Motor neuron (in vitro differentiated cells): ENCODE data around the gene NR6A1. TPM values are rescaled to one million over a fixed set of nuclear protein-coding genes. Genes with fewer than 3 reads are reported as not detected.

Experiments
- ATAC-seq, 8 experiments: fragments of 200-7000 bp; cut with Tn5 transposase; replicated peaks in 6 of 8; 2 replicates each; pipeline ENCODE4 v1.8.0; 2021; ENCODE audit warnings: mild to moderate bottlenecking in 8 of 8, moderate library complexity in 8 of 8
- H3K27ac ChIP-seq, 2 donors: fragments of 250-450 bp; sonication (Bioruptor Pico); 2 replicates each; pipeline ENCODE4 v1.9.0; 2021; ENCODE audit warnings: antibody characterized with exemption in 2 of 2, mild to moderate bottlenecking in 2 of 2, moderate library complexity in 1 of 2
- H3K4me1 ChIP-seq, 2 donors: fragments of 250-450 bp; sonication (Bioruptor Pico); replicated peaks in 1 of 2; 2 replicates each; pipeline ENCODE4 v1.6.1; 2021; ENCODE audit warnings: antibody characterized with exemption in 2 of 2, mild to moderate bottlenecking in 2 of 2, moderate library complexity in 1 of 2
- H3K4me3 ChIP-seq, 5 donors: fragments of 250-450 bp; sonication (Bioruptor Pico); 2 replicates each; pipeline ENCODE4 v1.9.0; 2021; ENCODE audit warnings: antibody characterized with exemption in 5 of 5, mild to moderate bottlenecking in 5 of 5, moderate library complexity in 4 of 5
- WGBS, 10 experiments: fragments of 450-650 bp; shearing (Covaris generic); methylation state at CpG; one replicate each; pipeline ENCODE4 v1.0.0; 2022; 5-methylcytosine and 5-hydroxymethylcytosine counted together
- in situ Hi-C, 9 experiments: fragments of 400-800 bp; cut with MboI; loops; one replicate each; pipeline ENCODE4 v1.15.0; 2021; ENCODE audit warnings: low sequenced_read_pairs in 9 of 9, low pct_unique_long_range_greater_than_20kb in 2 of 9; ENCODE audit not compliant: unreplicated experiment in 9 of 9
- total RNA-seq, 8 experiments: library from RNA; unstranded; fragments of 300-600 nt; gene quantifications; 2 replicates each; pipeline versions ENCODE4 v1.2.3 to v1.2.4, GENCODE V29; 2022

The NR6A1 gene
- total RNA-seq, 8 experiments from 2014 or later = 0.46 to 29.0 (median 3.7) TPM

DNA sequence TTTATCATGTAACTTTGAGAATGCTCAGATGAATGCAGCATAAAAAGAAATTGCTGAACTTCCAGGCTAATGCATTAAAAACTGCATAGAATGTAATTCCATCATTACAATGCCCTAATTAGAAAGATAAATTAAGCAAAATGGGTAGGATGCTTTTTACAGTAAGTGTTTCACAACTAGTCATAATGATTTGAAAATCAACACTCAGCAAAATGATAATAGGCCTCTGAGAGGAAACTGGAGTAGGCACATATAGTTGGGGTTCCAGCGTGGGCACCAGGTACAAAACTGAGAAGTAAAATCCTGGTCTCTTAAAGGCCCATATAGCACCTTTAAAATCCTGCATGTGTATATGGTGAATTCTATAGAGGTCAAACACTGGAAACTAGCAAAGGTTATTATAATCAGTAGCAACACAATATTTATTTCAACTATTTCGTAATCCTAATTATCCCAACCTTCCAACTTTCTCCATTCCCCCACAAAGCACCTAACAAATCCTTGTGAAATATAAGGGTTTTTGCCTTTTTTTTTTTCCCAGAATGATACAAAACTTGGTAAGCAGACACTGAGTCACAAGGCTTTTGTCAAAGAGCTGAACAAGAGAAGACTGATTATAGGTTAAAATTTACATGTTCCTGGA lies 155.9 kb downstream of the NR6A1 start:
- Histone ChIP-seq H3K4me1 (peaks cover 6 to 7% of the 10 kb centered on the region in 2 donors), H3K27ac (no peak overlapping the region), H3K4me3 (no peak overlapping the region)
- WGBS, 10 experiments = 70 to 100% (median 95%) methylated on average over 1 to 2 of the region's 2 CpGs
- in situ Hi-C loops = loop anchor here in 4 of 9 experiments (5.0 to 25.0 kb wide), 4 partner anchors 60 to 150 kb away; no protein-coding TSS in a partner anchor
- ATAC-seq = no peak

DNA sequence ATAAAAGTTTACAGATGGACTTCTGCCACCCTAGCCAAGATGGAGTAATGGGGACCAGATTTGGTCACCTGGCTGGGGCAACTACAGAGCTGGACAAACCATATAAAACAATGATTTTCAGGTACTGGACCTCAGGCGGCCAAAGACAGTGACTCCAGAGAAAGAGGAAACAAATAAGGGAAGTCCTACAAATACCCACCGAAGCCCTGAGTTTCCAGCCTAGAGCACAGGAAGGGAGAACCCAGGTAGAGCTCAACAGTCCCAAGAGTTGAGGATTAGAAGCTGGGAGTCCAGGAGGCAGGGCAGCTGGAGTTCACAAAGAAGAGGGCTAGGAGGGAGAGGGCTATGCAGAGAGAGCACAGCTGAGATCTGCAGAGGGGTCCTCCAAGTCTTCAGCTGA lies 157.3 kb downstream of the NR6A1 start:
- WGBS, 10 experiments = 10 to 100% (median 92%) methylated on average over 1 to 2 of the region's 2 CpGs; no CpG with 5 or more reads in 3 of the 10 experiments
- no peak overlapping the region for H3K4me3 ChIP-seq
- no peak for ATAC-seq
- in situ Hi-C loops = loop anchor here in 4 of 9 experiments (10.0 to 25.0 kb wide), 3 partner anchors 59 to 151 kb away; no protein-coding TSS in a partner anchor
- H3K4me1 ChIP-seq = peaks cover 6 to 7% of the 10 kb centered on the region in 2 donors
- no peak overlapping the region for H3K27ac ChIP-seq

DNA sequence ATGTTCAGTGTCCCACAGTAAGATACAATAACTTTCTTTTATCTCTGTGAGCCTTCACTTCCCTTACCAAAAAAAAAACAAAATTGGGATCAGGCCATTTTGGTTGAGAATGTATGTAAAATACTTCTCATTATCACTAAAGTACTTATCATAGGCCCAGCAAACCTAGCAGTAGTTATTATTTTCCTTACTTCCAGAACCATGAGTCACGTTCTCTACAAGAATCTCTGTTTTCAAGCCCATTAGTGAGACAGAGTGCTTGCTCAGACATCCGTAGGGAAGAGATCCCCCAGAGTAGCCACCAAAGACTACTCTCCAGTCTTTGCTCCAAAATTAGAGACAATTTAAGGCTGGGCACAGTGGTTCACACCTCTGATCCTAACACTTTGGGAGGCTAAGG lies 160.0 kb downstream of the NR6A1 start:
- H3K27ac ChIP-seq = no peak overlapping the region
- no peak for ATAC-seq
- H3K4me3 ChIP-seq = no peak overlapping the region
- WGBS, 10 experiments = 83 to 100% (median 100%) methylated on average over 1 to 2 of the region's 2 CpGs; no CpG with 5 or more reads in 3 of the 10 experiments
- in situ Hi-C loops = loop anchor here in 4 of 9 experiments (10.0 to 25.0 kb wide), 3 partner anchors 56 to 154 kb away; no protein-coding TSS in a partner anchor
- peaks cover 0 to 2% of the 10 kb centered on the region in 2 donors for H3K4me1 ChIP-seq

DNA sequence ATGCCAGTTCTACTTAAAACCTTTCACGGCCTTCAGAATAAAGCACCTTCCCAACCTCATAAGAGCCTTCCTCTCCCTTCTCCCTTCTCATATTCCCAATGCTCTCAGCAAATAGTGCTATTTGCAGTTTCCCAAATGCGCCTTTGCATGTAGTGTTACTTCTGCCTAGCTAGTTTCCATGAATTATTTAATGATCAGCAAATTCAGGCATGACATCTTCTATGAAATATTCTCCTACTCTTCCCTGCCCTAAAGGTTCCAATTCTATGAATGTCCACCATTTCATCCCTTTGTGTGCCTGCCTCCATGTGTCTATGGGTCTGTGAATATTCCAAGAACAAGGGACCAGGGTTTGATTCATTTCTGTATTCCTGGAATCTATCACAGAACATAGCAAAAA lies 165.1 kb downstream of the NR6A1 start:
- 11 to 100% (median 92%) methylated on average over 1 to 2 of the region's 2 CpGs for WGBS, 10 experiments
- in situ Hi-C loops = loop anchor here in 2 of 9 experiments (25.0 kb wide), 1 partner anchor 106 kb away; no protein-coding TSS in a partner anchor
- Histone ChIP-seq H3K4me1 (peaks cover 0 to 6% of the 10 kb centered on the region in 2 donors), H3K4me3 (no peak overlapping the region), H3K27ac (peak overlapping the region in 1 of 2 donors; percentile 20)
- peak in 3 of 8 experiments; percentile 66 to 69 (median 67) for ATAC-seq

DNA sequence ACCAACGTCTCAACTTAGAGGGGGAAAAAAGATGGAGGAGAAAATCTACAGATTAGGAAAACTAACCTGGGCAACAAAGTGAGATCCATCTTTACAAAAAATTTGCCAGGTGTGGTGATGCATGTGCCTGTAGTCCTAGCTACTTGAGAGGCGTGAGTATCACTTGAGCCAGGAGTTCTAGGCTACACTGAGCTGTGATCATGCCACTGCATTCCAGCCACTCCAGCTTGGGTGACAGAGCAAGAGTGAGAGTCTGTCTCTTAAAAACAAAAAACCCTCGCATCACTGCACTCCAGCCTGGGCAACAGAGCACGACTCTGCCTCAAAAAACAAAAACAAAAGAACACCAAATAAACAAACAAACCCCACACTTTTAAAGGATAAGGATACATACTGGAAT lies 165.9 kb downstream of the NR6A1 start:
- Histone ChIP-seq H3K4me3 (no peak overlapping the region), H3K4me1 (peaks cover 0 to 6% of the 10 kb centered on the region in 2 donors), H3K27ac (no peak overlapping the region)
- ATAC-seq = no peak
- in situ Hi-C loops = loop anchor here in 2 of 9 experiments (25.0 kb wide), 1 partner anchor 107 kb away; no protein-coding TSS in a partner anchor
- 15 to 100% (median 86%) methylated on average over 1 to 4 of the region's 4 CpGs; no CpG with 5 or more reads in 1 of the 10 experiments for WGBS, 10 experiments

DNA sequence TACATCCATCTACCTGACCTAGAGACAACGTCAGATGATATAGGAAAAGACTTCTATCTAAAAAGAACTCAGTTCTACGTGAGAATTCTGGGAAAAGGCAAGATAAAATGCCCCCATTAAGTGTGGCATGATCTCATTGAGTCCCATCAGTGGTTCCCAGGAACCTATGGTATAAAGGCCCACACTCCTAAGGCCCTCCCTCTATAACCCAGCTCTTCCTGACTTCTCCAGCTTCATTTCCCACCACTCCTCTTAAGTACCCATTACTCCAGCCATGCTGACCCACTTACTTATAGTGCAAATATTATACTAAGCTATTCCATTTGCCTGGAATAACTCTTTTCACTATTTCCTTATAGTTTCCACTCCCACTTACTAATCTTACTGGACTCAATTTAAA lies 168.5 kb downstream of the NR6A1 start:
- in situ Hi-C loops = loop anchor here in 2 of 9 experiments (25.0 kb wide), 1 partner anchor 110 kb away; no protein-coding TSS in a partner anchor
- 60 to 100% (median 97%) methylated on average over 1 to 2 of the region's 2 CpGs; no CpG with 5 or more reads in 2 of the 10 experiments for WGBS, 10 experiments
- H3K4me3 ChIP-seq = no peak overlapping the region
- ATAC-seq = peak in 1 of 8 experiments; percentile 19
- H3K27ac ChIP-seq = no peak overlapping the region
- peaks cover 0 to 6% of the 10 kb centered on the region in 2 donors for H3K4me1 ChIP-seq

DNA sequence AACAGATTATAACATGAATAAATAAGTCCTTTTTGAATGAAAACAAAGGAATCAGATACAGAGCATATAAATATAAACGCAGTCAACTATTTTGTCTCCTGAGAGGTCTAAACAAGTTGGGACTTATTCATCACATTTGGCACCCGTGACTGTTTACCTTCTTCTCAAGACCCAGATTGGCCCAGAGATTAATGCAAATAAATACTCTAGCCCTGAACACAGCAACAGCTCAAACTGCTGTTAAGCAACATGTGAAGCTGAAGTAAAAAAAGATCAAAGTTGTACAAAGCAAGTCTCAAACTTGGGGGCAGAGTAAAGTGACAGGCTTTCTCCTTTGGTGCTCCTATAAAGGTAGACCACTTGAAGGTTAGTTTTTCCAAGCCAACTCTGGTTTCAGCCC lies 168.9 kb downstream of the NR6A1 start:
- peaks cover 0 to 8% of the 10 kb centered on the region in 2 donors for H3K4me1 ChIP-seq
- peak in 1 of 8 experiments; percentile 72 for ATAC-seq
- WGBS, 10 experiments = 43 to 100% (median 86%) methylated on average over 1 to 2 of the region's 2 CpGs; no CpG with 5 or more reads in 3 of the 10 experiments
- no peak overlapping the region for H3K27ac ChIP-seq
- in situ Hi-C loops = loop anchor here in 2 of 9 experiments (25.0 kb wide), 1 partner anchor 110 kb away; no protein-coding TSS in a partner anchor
- no peak overlapping the region for H3K4me3 ChIP-seq

DNA sequence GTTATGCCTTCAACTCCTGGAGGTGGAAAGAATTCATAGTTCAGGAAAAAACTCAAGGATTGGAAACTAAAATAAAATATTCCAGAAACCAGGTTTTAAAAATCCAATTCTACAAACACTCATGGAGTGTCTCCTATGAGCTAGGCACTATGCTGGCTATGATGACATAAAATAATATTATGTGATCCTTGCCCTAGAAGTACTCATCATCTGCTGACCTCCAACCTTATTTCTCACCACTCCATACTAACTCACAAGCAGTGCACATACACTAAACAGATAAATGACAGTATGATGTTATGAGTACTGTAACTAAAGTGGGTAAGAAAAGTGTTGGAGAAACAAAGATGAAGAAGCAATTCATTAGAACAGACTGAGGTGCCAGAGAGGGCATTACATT lies 170.7 kb downstream of the NR6A1 start:
- no peak for ATAC-seq
- no peak overlapping the region for H3K27ac ChIP-seq
- peaks cover 13 to 20% of the 10 kb centered on the region in 2 donors for H3K4me1 ChIP-seq
- no peak overlapping the region for H3K4me3 ChIP-seq
- in situ Hi-C loops = loop anchor here in 2 of 9 experiments (25.0 kb wide), 1 partner anchor 112 kb away; no protein-coding TSS in a partner anchor

DNA sequence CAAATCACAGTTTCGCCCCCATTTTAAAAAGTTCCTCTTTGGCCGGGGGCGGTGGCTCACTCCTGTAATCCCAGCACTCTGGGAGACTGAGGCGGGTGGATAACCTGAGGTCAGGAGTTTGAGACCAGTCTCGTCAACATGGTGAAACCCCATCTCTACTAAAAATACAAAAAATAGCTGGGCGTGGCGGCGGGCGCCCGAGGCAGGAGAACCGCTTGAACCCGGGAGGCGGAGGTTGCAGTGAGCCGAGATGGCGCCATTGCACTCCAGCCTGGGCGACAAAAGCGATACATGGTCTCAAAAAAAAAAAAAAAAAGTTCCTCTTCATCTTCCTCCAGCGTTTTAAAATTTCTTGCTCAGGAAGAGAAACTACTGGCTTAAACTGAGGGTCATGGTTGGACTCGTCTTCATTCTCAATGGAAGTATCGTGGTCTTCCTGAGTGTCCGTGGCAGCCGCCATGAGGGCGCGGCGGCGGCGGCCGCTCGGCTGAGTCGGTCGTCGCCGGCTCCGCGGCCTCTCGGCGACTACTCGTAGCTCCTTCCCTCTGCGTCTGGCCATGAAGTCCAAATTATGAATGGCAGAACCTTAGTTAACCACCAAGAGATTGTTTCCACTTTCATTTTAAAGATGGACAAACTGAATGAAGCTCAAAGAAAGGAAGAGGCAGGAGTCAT lies 171.9 kb downstream of the NR6A1 start:
- in situ Hi-C loops = no loop called here
- Histone ChIP-seq H3K27ac (no peak overlapping the region), H3K4me3 (no peak overlapping the region), H3K4me1 (peaks cover 23 to 30% of the 10 kb centered on the region in 2 donors)
- WGBS, 10 experiments = 60 to 99% (median 94%) methylated on average over 3 to 32 of the region's 39 CpGs; no CpG with 5 or more reads in 3 of the 10 experiments
- no peak for ATAC-seq

DNA sequence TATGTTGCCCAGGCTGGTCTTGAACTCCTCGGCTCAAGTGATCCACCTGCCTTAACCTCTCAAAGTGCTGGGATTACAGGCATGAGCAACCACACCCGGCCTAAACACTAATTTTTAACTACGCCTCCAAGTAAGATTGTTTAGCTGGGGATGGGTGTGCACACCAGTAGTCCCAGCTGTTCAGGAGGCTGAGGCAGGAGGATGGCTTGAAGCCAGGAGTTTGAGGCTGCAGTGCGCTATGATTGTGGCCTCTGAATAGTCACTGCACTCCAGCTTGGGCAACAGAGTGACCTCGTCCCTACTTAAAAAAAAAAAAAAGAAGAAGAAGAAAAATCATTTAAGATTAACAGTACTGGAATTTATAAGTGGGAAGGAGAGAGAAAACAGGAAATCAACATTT lies 173.1 kb downstream of the NR6A1 start:
- Histone ChIP-seq H3K27ac (no peak overlapping the region), H3K4me3 (no peak overlapping the region), H3K4me1 (peaks cover 33 to 42% of the 10 kb centered on the region in 2 donors)
- in situ Hi-C loops = no loop called here
- WGBS, 10 experiments = 57 to 100% (median 100%) methylated on average over 1 to 5 of the region's 5 CpGs
- no peak for ATAC-seq

DNA sequence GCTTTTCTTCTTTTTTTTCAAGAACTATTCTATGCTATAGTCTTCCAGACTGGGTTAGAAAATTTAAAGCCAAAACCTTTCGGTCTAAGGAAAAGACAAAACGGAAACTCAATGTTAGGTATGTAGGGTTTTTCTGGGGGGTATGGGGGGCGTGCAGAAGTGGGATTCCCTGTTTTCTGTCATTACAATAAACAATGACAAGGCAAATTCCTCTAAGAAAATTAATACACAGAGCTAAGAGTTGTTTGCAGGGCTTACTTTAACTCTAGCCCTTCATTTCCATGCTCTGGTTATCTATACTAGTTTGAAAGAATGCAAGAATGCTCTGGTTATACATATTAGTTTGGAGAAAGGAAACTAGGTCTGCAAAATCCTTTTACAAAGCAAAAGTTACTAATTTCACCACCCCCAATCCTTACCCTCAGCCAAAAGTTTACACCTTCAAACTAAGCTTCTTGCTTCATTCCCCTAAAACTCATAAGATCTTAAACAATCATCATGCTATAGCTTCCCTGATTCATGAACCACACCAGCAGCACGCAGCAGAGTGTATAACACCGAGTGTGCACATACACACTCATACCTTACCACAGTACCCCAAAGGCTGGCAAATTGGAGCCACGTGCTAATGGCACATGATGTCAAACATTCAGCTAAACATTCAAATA lies 174.8 kb downstream of the NR6A1 start:
- H3K27ac ChIP-seq = no peak overlapping the region
- WGBS, 10 experiments = 20 to 77% (median 57%) methylated on average over 1 to 6 of the region's 6 CpGs; no CpG with 5 or more reads in 1 of the 10 experiments
- ATAC-seq = no peak
- in situ Hi-C loops = no loop called here
- H3K4me1 ChIP-seq = peaks cover 50 to 59% of the 10 kb centered on the region in 2 donors
- H3K4me3 ChIP-seq = no peak overlapping the region

DNA sequence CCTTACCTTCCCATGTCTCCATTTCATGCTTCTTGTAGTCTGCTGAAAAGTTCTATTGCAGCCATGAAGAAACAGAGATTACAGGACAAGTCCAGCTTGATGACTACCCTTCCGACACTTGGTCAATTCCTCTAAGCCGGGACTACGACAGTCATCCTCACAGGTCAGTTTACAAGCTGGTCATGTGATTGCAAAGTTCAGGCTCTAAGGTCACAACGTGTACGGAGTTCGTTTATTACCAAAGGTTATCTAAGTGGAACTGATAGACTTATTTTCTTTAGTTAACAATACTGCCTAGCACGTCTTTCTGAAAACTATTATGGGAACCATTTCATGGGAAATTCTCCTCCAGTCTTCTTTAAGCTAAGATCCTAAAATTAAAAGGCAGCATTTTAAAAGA lies 175.4 kb downstream of the NR6A1 start:
- H3K4me1 ChIP-seq = peaks cover 56 to 65% of the 10 kb centered on the region in 2 donors

More for the DNA sequence above, 175.4 kb downstream of the NR6A1 start:
- in situ Hi-C loops = no loop called here
- 1 to 92% (median 23%) methylated on average over 4 to 7 of the region's 7 CpGs; no CpG with 5 or more reads in 4 of the 10 experiments for WGBS, 10 experiments
- Histone ChIP-seq H3K4me3 (peak overlapping the region in 2 of 5 donors; percentile 3 to 10), H3K27ac (no peak overlapping the region)
- ATAC-seq = no peak
